HG02678 (cell line): ENCODE data around the gene MMP2.
A peak's percentile ranks its signal among the peaks of the same experiment; 100 is the strongest.

ENCODE experiments used
- ATAC-seq: cut with Tn5 transposase; IDR thresholded peaks from one replicate; pipeline ENCODE4 v1.9.1; 2021; ENCODE audit warnings: mild to moderate bottlenecking, moderate library complexity; ENCODE audit not compliant: unreplicated experiment

Gene MMP2

GRCh38 chr16:55468352-55468990 is 10.5 kb upstream of the MMP2 start:
- ATAC-seq: no peak

GRCh38 chr16:55469821-55470532 is 9.0 kb upstream of the MMP2 start:
- ATAC-seq: no peak

GRCh38 chr16:55470533-55471371 is 8.2 kb upstream of the MMP2 start:
- ATAC-seq: no peak

GRCh38 chr16:55471448-55472097 is 7.4 kb upstream of the MMP2 start:
- peak; percentile 49 for ATAC-seq

- no peak for ATAC-seq
Observed at GRCh38 chr16:55473587-55473986, 5.4 kb upstream of the MMP2 start.

- no peak for ATAC-seq
Observed at GRCh38 chr16:55474821-55475220, 4.2 kb upstream of the MMP2 start.

- ATAC-seq: no peak
Observed at GRCh38 chr16:55475919-55476318, 3.1 kb upstream of the MMP2 start.

GRCh38 chr16:55476625-55477533 is 2.1 kb upstream of the MMP2 start:
- ATAC-seq: no peak

GRCh38 chr16:55477736-55478135 is 1.3 kb upstream of the MMP2 start:
- no peak for ATAC-seq

GRCh38 chr16:55479430-55480140 is 587 bp downstream of the MMP2 start:
- ATAC-seq: no peak

GRCh38 chr16:55480228-55480655 is 1.2 kb downstream of the MMP2 start:
- ATAC-seq: no peak

- ATAC-seq: no peak
Observed at GRCh38 chr16:55481023-55481422, 2.0 kb downstream of the MMP2 start.

- ATAC-seq: no peak
Observed at GRCh38 chr16:55482056-55482455, 3.1 kb downstream of the MMP2 start.

GRCh38 chr16:55487048-55487803 is 8.2 kb downstream of the MMP2 start:
- no peak for ATAC-seq

GRCh38 chr16:55488306-55488705 is 9.3 kb downstream of the MMP2 start:
- ATAC-seq: no peak

- no peak for ATAC-seq
Observed at GRCh38 chr16:55489119-55489955, 10.3 kb downstream of the MMP2 start.

GRCh38 chr16:55489956-55490265 is 10.9 kb downstream of the MMP2 start:
- ATAC-seq: no peak

- ATAC-seq: no peak
Observed at GRCh38 chr16:55490301-55490700, 11.3 kb downstream of the MMP2 start.
